Stimulated activated effector memory CD8-positive, alpha-beta T cell treated with anti-CD3 and anti-CD28 coated beads, Interleukin-12 subunit alpha, Interleukin-12 subunit beta, amount 100 ng/mL, for 72 hours (primary cell): Measurements from ENCODE around the gene CAGE1.

Source experiments
- ATAC-seq: fragments of 150-1000 bp; cut with Tn5 transposase; 2 replicates; pipeline ENCODE4 v1.10.0; 2021
- DNase-seq, 2 donors: peaks; one replicate each; pipeline ENCODE4 v3.0.0; 2021 to 2022; ENCODE audit warnings: low spot score in 2 of 2
- H3K27ac Mint-ChIP-seq: one replicate; pipeline ENCODE4 v1.8.0; 2022; ENCODE audit warnings: mild to moderate bottlenecking, mixed read lengths
- H3K36me3 Mint-ChIP-seq: one replicate; pipeline ENCODE4 v1.8.0; 2022; ENCODE audit warnings: mild to moderate bottlenecking, mixed read lengths
- H3K4me1 Mint-ChIP-seq: one replicate; pipeline ENCODE4 v1.8.0; 2022; ENCODE audit warnings: mixed read lengths
- H3K4me3 Mint-ChIP-seq: one replicate; pipeline ENCODE4 v1.8.0; 2022; ENCODE audit warnings: mild to moderate bottlenecking, mixed read lengths
- H3K9me3 Mint-ChIP-seq: one replicate; pipeline ENCODE4 v1.8.0; 2022; ENCODE audit warnings: mixed read lengths

CAGE1 gene

GRCh38 chr6:7282097-7282906 lies 107.2 kb downstream of the CAGE1 start:
- ATAC-seq (peak; percentile 80), DNase-seq (peak in 1 of 2 donors; percentile 49)
- Mint-ChIP-seq H3K9me3 (no peaks in the 10 kb centered on the region), H3K4me3 (peak overlapping the region; percentile 4), H3K27ac (peak overlapping the region; percentile 81), H3K4me1 (peaks cover 18% of the 10 kb centered on the region), H3K36me3 (peaks cover 31% of the 10 kb centered on the region)
